Kidney (tissue), 14 donors: ENCODE measurements around the gene HIVEP3. TPM values are rescaled to one million over a fixed set of nuclear protein-coding genes. Genes with fewer than 3 reads are reported as not detected.

ENCODE experiments used
- DNase-seq, 5 donors: peaks; one replicate each; pipeline ENCODE4 v3.0.0-alpha.2; 2013 to 2020
- FAIRE-seq: peaks from 2 replicates; lab custom pipeline; 2012; peaks lifted over from hg19 to GRCh38; lab: Jason Lieb, UNC
- H3K27ac ChIP-seq, 2 donors: one replicate each; pipeline ENCODE4 v1.7.0; 2013; ENCODE audit warnings: low read depth in 2 of 2, low read length in 2 of 2, inconsistent platforms in 1 of 2
- H3K27me3 ChIP-seq: one replicate; pipeline ENCODE4 v1.7.1; 2013; ENCODE audit warnings: low read length, inconsistent platforms; ENCODE audit not compliant: control insufficient read depth, insufficient read depth
- H3K36me3 ChIP-seq, 3 donors: one replicate each; pipeline versions ENCODE4 v1.7.0 to v1.7.1; 2013; ENCODE audit warnings: low read length in 3 of 3, control low read depth in 1 of 3, inconsistent platforms in 1 of 3; ENCODE audit not compliant: insufficient read depth in 3 of 3, control insufficient read depth in 2 of 3
- H3K4me1 ChIP-seq, 3 donors: one replicate each; pipeline versions ENCODE4 v1.7.0 to v1.7.1; 2013; ENCODE audit warnings: low read length in 3 of 3, inconsistent platforms in 1 of 3, low read depth in 1 of 3; ENCODE audit not compliant: control insufficient read depth in 2 of 3, insufficient read depth in 2 of 3
- H3K4me3 ChIP-seq, 3 donors: one replicate each; pipeline versions ENCODE4 v1.7.0 to v1.8.1; 2013; ENCODE audit warnings: low read length in 3 of 3, control low read depth in 1 of 3, inconsistent platforms in 1 of 3
- H3K9ac ChIP-seq, 3 donors: one replicate each; pipeline versions ENCODE4 v1.7.0 to v1.7.1; 2013; ENCODE audit warnings: low read length in 3 of 3, control low read depth in 1 of 3, inconsistent platforms in 1 of 3
- H3K9me3 ChIP-seq, 3 donors: one replicate each; pipeline versions ENCODE4 v1.7.0 to v1.7.1; 2013; ENCODE audit warnings: low read length in 3 of 3, control low read depth in 1 of 3, inconsistent platforms in 1 of 3; ENCODE audit not compliant: control insufficient read depth in 2 of 3, insufficient read depth in 1 of 3
- intact Hi-C: fragments of 100-400 bp; cut with DNase I; formaldehyde crosslinking; loops from one replicate; pipeline ENCODE4 v1.11.1; 2022
- polyA plus RNA-seq: library from polyadenylated mRNA; stranded (reverse); fragments of 350-450 nt; fragmentation: Illumina TruSeq; extraction: RNeasy Lipid Tissue Mini Kit (QIAGEN cat#74804); gene quantifications from one replicate; pipeline ENCODE4 v1.2.3, GENCODE V29; 2014; ENCODE audit warnings: low read depth, low replicate concordance; ENCODE audit not compliant: insufficient read depth
- total RNA-seq: library from RNA; stranded (reverse); fragmentation: NEBNext Ultra II Directional; extraction: Animal tissue kit (Norgen Biotek cat#: 25700); gene quantifications from one replicate; pipeline ENCODE4 v1.2.1, GENCODE V29; 2021
- TF ChIP-seq, protein P1 (sequence below): IDR thresholded peaks from 3 replicates; pipeline ENCODE4 v1.5.1; 2012; ENCODE audit warnings: mild to moderate bottlenecking, moderate library complexity, borderline replicate concordance; ENCODE audit not compliant: insufficient read depth; ENCODE audit errors: extremely low read depth
- donor health status: control.
- donor health status: control.
- donor health status: control.
- donor health status: control.
- donor health status: control.
- donor health status: DM: yes; HTN: yes; CAD: no.
- donor health status: Normal renal cell carcinoma (clear cell type).

HIVEP3 gene
- total and polyA plus RNA-seq, 2 donors from 2014 or later = 3.5 to 11.0 TPM

GRCh38 chr1:41537251-41537650, 381.5 kb downstream of the HIVEP3 start:
- H3K27ac ChIP-seq = peak overlapping the region; percentile 39 to 84
- intact Hi-C loops = no loop called here
- peaks cover 0 to 2% (median 0%) of the 10 kb centered on the region in 3 donors for H3K36me3 ChIP-seq
- DNase-seq (peak in 1 of 5 donors; percentile 68), FAIRE-seq (no peak)
- H3K4me1 ChIP-seq = peaks cover 0 to 14% (median 11%) of the 10 kb centered on the region in 3 donors
- H3K27me3 ChIP-seq = no peaks in the 10 kb centered on the region
- no peaks in the 10 kb centered on the region for H3K9me3 ChIP-seq
- TF ChIP-seq, protein P1, sequence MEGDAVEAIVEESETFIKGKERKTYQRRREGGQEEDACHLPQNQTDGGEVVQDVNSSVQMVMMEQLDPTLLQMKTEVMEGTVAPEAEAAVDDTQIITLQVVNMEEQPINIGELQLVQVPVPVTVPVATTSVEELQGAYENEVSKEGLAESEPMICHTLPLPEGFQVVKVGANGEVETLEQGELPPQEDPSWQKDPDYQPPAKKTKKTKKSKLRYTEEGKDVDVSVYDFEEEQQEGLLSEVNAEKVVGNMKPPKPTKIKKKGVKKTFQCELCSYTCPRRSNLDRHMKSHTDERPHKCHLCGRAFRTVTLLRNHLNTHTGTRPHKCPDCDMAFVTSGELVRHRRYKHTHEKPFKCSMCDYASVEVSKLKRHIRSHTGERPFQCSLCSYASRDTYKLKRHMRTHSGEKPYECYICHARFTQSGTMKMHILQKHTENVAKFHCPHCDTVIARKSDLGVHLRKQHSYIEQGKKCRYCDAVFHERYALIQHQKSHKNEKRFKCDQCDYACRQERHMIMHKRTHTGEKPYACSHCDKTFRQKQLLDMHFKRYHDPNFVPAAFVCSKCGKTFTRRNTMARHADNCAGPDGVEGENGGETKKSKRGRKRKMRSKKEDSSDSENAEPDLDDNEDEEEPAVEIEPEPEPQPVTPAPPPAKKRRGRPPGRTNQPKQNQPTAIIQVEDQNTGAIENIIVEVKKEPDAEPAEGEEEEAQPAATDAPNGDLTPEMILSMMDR = no peak
- no peak overlapping the region for H3K4me3 ChIP-seq
- H3K9ac ChIP-seq = peak overlapping the region in 1 of 3 donors; percentile 46

- Histone ChIP-seq H3K9ac (no peak overlapping the region), H3K36me3 (peaks cover 0 to 2% (median 0%) of the 10 kb centered on the region in 3 donors), H3K9me3 (no peaks in the 10 kb centered on the region), H3K27me3 (no peaks in the 10 kb centered on the region), H3K4me1 (peaks cover 0 to 14% (median 11%) of the 10 kb centered on the region in 3 donors), H3K4me3 (no peak overlapping the region), H3K27ac (peak overlapping the region; percentile 1 to 61)
- FAIRE-seq (no peak), DNase-seq (peak in 3 of 5 donors; percentile 56 to 65 (median 56))
- intact Hi-C loops = no loop called here
- TF ChIP-seq, protein P1 = no peak
These were observed 382.3 kb downstream of the HIVEP3 start for GRCh38 chr1:41536361-41536802.

DNA sequence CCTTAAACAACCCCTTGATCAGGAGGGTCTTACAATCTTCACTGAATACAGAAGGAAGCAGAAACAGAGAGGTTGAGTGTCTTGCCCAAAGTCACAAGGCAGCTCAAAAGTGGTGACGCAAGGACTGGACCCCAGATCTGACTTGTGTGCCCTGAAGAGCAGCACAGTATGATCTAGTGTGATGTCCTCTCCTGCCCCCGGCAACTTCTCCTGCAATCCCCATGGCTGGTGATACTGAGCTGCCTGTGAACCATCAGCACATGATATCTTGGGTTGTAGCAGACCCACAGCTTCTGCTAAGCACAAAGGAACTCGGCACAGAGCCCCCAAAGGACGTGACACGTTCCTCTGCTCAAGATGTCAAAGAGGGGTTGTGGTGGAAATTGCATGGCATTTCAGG, 383.0 kb downstream of the HIVEP3 start:
- H3K27ac ChIP-seq = no peak overlapping the region
- intact Hi-C loops = no loop called here
- no peak overlapping the region for H3K9ac ChIP-seq
- no peak overlapping the region for H3K4me3 ChIP-seq
- no peak for FAIRE-seq
- peaks cover 0 to 14% (median 11%) of the 10 kb centered on the region in 3 donors for H3K4me1 ChIP-seq
- peaks cover 0 to 2% (median 0%) of the 10 kb centered on the region in 3 donors for H3K36me3 ChIP-seq
- H3K27me3 ChIP-seq = no peaks in the 10 kb centered on the region
- TF ChIP-seq, protein P1 = no peak
- peak in 1 of 5 donors; percentile 22 for DNase-seq
- H3K9me3 ChIP-seq = no peaks in the 10 kb centered on the region
